Measurements from ENCODE around the gene RAB39A. TPM values are rescaled to one million over a fixed set of nuclear protein-coding genes. Genes with fewer than 3 reads are reported as not detected.

The RAB39A gene
- total RNA-seq, 4 donors from 2014 or later = 0.68 TPM; not detected in 3

DNA sequence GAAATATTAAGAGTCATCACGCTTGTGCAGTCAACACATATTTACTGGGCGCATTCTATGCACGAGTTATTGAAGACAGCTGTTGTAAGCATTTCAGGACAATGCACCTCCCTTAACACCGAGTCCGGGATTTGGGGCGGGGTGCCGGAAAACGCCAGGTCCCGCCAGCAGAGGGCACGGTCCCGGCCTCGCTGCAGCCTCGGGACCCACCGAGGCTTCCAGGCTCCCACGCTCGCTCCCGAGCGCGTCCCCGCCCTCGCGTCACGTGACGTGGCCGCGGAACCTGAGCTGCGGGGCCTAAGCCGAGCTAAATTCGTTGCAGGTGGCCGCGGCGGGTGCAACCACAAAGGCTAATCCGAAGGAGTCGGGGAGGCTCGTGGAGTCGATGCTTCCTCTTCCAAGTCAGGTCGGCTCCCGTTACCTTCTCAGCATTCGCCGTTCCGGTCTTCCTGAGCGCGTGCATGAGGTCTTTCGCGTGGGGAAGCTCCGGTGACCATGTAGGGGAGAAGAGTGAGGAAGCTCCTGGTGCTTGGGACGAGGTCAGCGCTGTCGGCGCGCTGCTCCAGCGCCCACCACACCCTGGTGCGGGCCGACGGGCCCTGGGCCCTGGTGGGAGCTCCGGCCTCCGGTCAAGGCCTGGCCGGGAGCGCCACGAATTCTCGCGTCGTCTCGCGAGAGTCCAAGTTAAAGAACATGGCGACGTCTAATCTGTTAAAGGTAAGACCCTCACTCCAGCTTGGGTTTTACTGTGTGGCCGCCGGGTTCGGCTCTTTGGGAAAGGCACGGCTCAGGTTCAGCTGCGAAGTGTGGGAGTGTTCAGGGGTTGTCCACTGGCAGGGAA is 80.6 kb downstream of the RAB39A start, which contains the start of gene CUL5:
TSS of gene CUL5 (plus strand) at position 243 of the 841 bp plus-strand sequence. CDS start at position 694, 451 bp downstream.
- no peaks in the 10 kb centered on the region for H3K36me3 ChIP-seq
- H3K4me1 ChIP-seq = peaks cover 14 to 46% (median 24%) of the 10 kb centered on the region in 4 donors
- WGBS, 2 donors (ENCODE audit: low coverage in 1 of 2) = 0% methylated on average over 3 to 72 of the region's 72 CpGs
- H3K27ac ChIP-seq = peak within 1 kb of the TSS; percentile 92 to 97 (median 97)
- peak within 1 kb of the TSS; percentile 81 to 99 (median 82) for H3K4me3 ChIP-seq
- no peaks in the 10 kb centered on the region for H3K9me3 ChIP-seq
- no peaks in the 10 kb centered on the region for H3K27me3 ChIP-seq
- peak in 2 of 3 donors; percentile 71 to 79 for TF ChIP-seq POLR2AphosphoS5 (IDR thresholded peaks at IDR 0.05)
- TF ChIP-seq, protein P1, sequence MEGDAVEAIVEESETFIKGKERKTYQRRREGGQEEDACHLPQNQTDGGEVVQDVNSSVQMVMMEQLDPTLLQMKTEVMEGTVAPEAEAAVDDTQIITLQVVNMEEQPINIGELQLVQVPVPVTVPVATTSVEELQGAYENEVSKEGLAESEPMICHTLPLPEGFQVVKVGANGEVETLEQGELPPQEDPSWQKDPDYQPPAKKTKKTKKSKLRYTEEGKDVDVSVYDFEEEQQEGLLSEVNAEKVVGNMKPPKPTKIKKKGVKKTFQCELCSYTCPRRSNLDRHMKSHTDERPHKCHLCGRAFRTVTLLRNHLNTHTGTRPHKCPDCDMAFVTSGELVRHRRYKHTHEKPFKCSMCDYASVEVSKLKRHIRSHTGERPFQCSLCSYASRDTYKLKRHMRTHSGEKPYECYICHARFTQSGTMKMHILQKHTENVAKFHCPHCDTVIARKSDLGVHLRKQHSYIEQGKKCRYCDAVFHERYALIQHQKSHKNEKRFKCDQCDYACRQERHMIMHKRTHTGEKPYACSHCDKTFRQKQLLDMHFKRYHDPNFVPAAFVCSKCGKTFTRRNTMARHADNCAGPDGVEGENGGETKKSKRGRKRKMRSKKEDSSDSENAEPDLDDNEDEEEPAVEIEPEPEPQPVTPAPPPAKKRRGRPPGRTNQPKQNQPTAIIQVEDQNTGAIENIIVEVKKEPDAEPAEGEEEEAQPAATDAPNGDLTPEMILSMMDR (IDR thresholded peaks at IDR 0.05) = peak; percentile 88 to 93 (median 91)
- TF ChIP-seq POLR2A (IDR thresholded peaks at IDR 0.05) = peak; percentile 80
- no peak for TF ChIP-seq EP300 (IDR thresholded peaks at IDR 0.05; ENCODE audit: low read depth)
- DNase-seq = peak; percentile 93
- in situ Hi-C loops (cut with MboI; ENCODE audit: low pct_ligation_motif_present in 1 of 4, low pct_unique_long_range_greater_than_20kb in 1 of 4, low sequenced_read_pairs in 3 of 4) (loop anchor here in 2 of 4 donors (10.0 to 25.0 kb wide), 2 partner anchors 646 to 653 kb away; partner anchors contain the start of gene DDX10 (in 1 of the 2)), intact Hi-C loops (cut with DNase I; ENCODE audit: low total_unique reads) (no loop called here)

DNA sequence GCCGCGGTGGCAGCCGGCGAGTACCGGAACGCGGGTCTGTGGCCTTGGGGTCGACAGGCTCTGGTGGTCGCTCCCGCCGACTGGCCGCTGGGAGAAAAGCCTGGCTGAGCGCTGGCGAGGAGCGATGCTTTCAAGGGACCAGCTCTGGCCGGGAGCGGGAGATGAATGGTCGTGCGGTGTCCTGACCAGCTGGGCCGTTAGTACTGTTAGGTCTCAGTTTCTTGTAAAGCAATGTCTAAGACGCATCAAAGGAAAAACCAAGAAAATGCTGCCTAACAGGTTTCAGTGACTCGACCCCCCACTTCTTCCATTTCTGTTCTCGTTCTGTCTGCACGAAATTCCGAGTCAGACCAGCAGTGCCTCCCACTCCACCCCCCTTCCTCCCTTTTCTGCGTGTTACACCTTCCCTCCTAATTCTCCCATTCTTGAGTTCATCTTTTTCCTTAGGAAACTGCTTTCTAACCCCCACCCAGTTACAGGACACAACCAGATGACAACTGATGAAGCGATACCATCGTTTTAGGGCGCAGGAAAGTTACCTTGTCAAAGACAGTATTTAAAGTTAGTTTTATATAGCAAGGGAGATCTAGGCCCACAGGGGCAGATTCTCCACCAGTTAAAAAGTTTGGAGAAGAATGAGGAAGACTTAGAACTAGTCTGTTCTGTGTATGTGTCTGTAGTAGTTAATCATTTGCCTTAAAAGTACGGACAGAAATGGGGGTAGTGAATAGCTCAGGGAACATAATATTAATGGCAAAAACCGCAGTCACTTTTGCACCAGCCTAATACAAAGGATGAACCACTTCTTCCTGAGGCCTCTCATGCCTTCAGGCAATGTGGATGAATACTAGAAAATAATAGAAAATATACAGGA is 81.5 kb downstream of the RAB39A start:
- DNase-seq = no peak
- 0 to 1% methylated on average over 8 to 31 of the region's 31 CpGs for WGBS, 2 donors (ENCODE audit: low coverage in 1 of 2)
- TF ChIP-seq POLR2A (IDR thresholded peaks at IDR 0.05) (no peak), POLR2AphosphoS5 (IDR thresholded peaks at IDR 0.05) (no peak), EP300 (IDR thresholded peaks at IDR 0.05; ENCODE audit: low read depth) (no peak)
- TF ChIP-seq, protein P1 (IDR thresholded peaks at IDR 0.05) = no peak
- intact Hi-C loops (cut with DNase I; ENCODE audit: low total_unique reads) (no loop called here), in situ Hi-C loops (cut with MboI; ENCODE audit: low pct_ligation_motif_present in 1 of 4, low pct_unique_long_range_greater_than_20kb in 1 of 4, low sequenced_read_pairs in 3 of 4) (loop anchor here in 2 of 4 donors (10.0 to 25.0 kb wide), 2 partner anchors 645 to 653 kb away; partner anchors contain the start of gene DDX10 (in 1 of the 2))
- Histone ChIP-seq H3K4me3 (peak overlapping the region; percentile 81 to 99 (median 82)), H3K4me1 (peaks cover 14 to 48% (median 24%) of the 10 kb centered on the region in 4 donors), H3K36me3 (no peaks in the 10 kb centered on the region), H3K27me3 (no peaks in the 10 kb centered on the region), H3K27ac (peak overlapping the region; percentile 92 to 97 (median 97)), H3K9me3 (no peaks in the 10 kb centered on the region)

DNA sequence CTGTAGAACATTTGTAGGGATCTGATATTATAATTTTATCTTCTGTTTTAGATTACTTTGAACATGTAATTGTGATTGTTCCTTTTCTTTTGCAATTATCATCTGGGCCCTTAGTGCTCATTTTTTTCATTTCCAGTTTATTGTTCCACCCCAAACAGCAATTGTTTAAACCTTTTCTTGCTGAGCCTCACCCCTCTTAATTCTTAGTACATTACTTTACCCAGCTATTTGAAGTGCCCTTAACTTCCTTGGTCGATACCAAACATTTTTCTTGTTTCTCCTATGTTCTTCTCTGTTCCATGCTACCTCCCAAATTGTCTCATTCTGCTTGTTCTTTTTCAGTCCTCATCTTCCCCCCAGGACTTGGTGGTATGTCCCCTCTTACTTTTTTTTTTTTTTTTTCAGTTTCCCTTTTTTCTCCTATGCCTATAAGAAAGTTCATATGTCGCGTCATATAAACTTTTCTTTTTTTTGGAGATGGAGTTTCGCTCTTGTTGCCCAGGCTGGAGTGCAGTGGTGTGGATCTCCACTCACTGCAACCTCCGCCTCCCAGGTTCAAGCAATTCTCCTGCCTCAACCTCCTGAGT is 84.0 kb downstream of the RAB39A start:
- Histone ChIP-seq H3K27ac (no peak overlapping the region), H3K27me3 (no peaks in the 10 kb centered on the region), H3K36me3 (no peaks in the 10 kb centered on the region), H3K4me3 (no peak overlapping the region), H3K9me3 (no peaks in the 10 kb centered on the region), H3K4me1 (peaks cover 14 to 58% (median 24%) of the 10 kb centered on the region in 4 donors)
- intact Hi-C loops (cut with DNase I; ENCODE audit: low total_unique reads) (no loop called here), in situ Hi-C loops (cut with MboI; ENCODE audit: low pct_ligation_motif_present in 1 of 4, low pct_unique_long_range_greater_than_20kb in 1 of 4, low sequenced_read_pairs in 3 of 4) (loop anchor here in 1 of 4 donors (25.0 kb wide), 1 partner anchor 650 kb away; the partner anchor contains the start of gene DDX10)
- TF ChIP-seq, protein P1 (IDR thresholded peaks at IDR 0.05) = no peak
- TF ChIP-seq POLR2A (IDR thresholded peaks at IDR 0.05) (no peak), POLR2AphosphoS5 (IDR thresholded peaks at IDR 0.05) (no peak), EP300 (IDR thresholded peaks at IDR 0.05; ENCODE audit: low read depth) (no peak)
- no peak for DNase-seq
- WGBS, 2 donors (ENCODE audit: low coverage in 1 of 2) = 67 to 98% methylated on average over 1 to 5 of the region's 5 CpGs

Other genes starting within 250 kb of the RAB39A start
- under 1 TPM in 1 of 4 donors, not detected in 3; 0.96 TPM for gene SLN, start 216.4 kb upstream of the RAB39A start, total RNA-seq
- 10 to 100 TPM in 3 of 4 donors, 1 to 10 TPM in 1; 2.2 to 29.2 (median 18.8) TPM for gene SLC35F2, start 69.7 kb upstream of the RAB39A start, total RNA-seq
- gene CUL5, start 80.5 kb downstream of the RAB39A start, total RNA-seq = 10 to 100 TPM; 23.8 to 33.6 (median 27.7) TPM
- 100 to 1,000 TPM in 3 of 4 donors, 10 to 100 TPM in 1; 77.4 to 450 (median 242) TPM for gene ACAT1, start 193.1 kb downstream of the RAB39A start, total RNA-seq

Measured in transverse colon (tissue), 4 donors.